GM19240 (cell line): ENCODE data around the gene CDK5RAP1.

Experiments
- DNase-seq: peaks from one replicate; pipeline ENCODE4 v3.0.0; 2011; ENCODE audit warnings: low spot score; ENCODE audit not compliant: insufficient read length

The CDK5RAP1 gene

GRCh38 chr20:33337119-33337518 is 64.2 kb downstream of the CDK5RAP1 start:
- no peak for DNase-seq

- no peak for DNase-seq
Observed at GRCh38 chr20:33336375-33336774, 64.9 kb downstream of the CDK5RAP1 start.

GRCh38 chr20:33334111-33334510 is 67.2 kb downstream of the CDK5RAP1 start:
- no peak for DNase-seq

GRCh38 chr20:33333616-33334015 is 67.7 kb downstream of the CDK5RAP1 start:
- no peak for DNase-seq

GRCh38 chr20:33332905-33333456 is 68.3 kb downstream of the CDK5RAP1 start:
- no peak for DNase-seq

- no peak for DNase-seq
Observed at GRCh38 chr20:33328157-33329137, 72.9 kb downstream of the CDK5RAP1 start.

- DNase-seq, result no peak
Observed at GRCh38 chr20:33325350-33325749, 76.0 kb downstream of the CDK5RAP1 start.

GRCh38 chr20:33323236-33323635 is 78.1 kb downstream of the CDK5RAP1 start:
- no peak for DNase-seq

- DNase-seq, result no peak
Observed at GRCh38 chr20:33322456-33322855, 78.9 kb downstream of the CDK5RAP1 start.

- DNase-seq, result no peak
Observed at GRCh38 chr20:33320006-33320405, 81.3 kb downstream of the CDK5RAP1 start.

- no peak for DNase-seq
Observed at GRCh38 chr20:33318096-33318429, 83.3 kb downstream of the CDK5RAP1 start.

- DNase-seq, result no peak
Observed at GRCh38 chr20:33317424-33318095, 83.8 kb downstream of the CDK5RAP1 start.

GRCh38 chr20:33316958-33317357 is 84.4 kb downstream of the CDK5RAP1 start:
- no peak for DNase-seq

GRCh38 chr20:33316343-33316742 is 85.0 kb downstream of the CDK5RAP1 start:
- DNase-seq, result no peak

- DNase-seq, result no peak
Observed at GRCh38 chr20:33313686-33314314, 87.5 kb downstream of the CDK5RAP1 start.

GRCh38 chr20:33312583-33312982 is 88.7 kb downstream of the CDK5RAP1 start:
- DNase-seq, result no peak

- DNase-seq, result no peak
Observed at GRCh38 chr20:33311996-33312395, 89.3 kb downstream of the CDK5RAP1 start.

- no peak for DNase-seq
Observed at GRCh38 chr20:33311011-33311410, 90.3 kb downstream of the CDK5RAP1 start.

- no peak for DNase-seq
Observed at GRCh38 chr20:33310327-33310899, 90.9 kb downstream of the CDK5RAP1 start.

GRCh38 chr20:33309631-33310030 is 91.7 kb downstream of the CDK5RAP1 start:
- no peak for DNase-seq
